PFSK-1 (cell line): ENCODE data around the gene TBXA2R.

Source experiments
- FOXP2 ChIP-seq: optimal IDR thresholded peaks from 2 replicates; pipeline ENCODE3; 2011; ENCODE audit warnings: borderline replicate concordance, control low read depth, inconsistent platforms; ENCODE audit not compliant: insufficient read depth; ENCODE audit errors: extremely low read length, extremely low read depth
- POLR2AphosphoS5 ChIP-seq: IDR thresholded peaks from 2 replicates; pipeline ENCODE4 v1.6.1; 2012; ENCODE audit warnings: low read depth, mild to moderate bottlenecking, control low read depth, low read length, moderate library complexity
- SIN3A ChIP-seq: IDR thresholded peaks from 2 replicates; pipeline ENCODE4 v1.6.1; 2012; ENCODE audit warnings: mild to moderate bottlenecking, low read length, moderate library complexity, borderline replicate concordance; ENCODE audit not compliant: insufficient read depth
- TAF1 ChIP-seq: IDR thresholded peaks from 2 replicates; pipeline ENCODE4 v1.6.1; 2012; ENCODE audit warnings: low read length, control low read depth, borderline replicate concordance; ENCODE audit not compliant: insufficient read depth
- TF ChIP-seq, protein P1 (sequence below), 2 experiments: IDR thresholded peaks; 2 replicates each; pipeline versions ENCODE4 v1.6.1 to v1.8.0; 2011 to 2012; ENCODE audit warnings: low read depth in 2 of 2, low read length in 2 of 2, control low read depth in 1 of 2, inconsistent platforms in 1 of 2, mild to moderate bottlenecking in 1 of 2, moderate library complexity in 1 of 2; ENCODE audit not compliant: insufficient read depth in 1 of 2

The TBXA2R gene

DNA sequence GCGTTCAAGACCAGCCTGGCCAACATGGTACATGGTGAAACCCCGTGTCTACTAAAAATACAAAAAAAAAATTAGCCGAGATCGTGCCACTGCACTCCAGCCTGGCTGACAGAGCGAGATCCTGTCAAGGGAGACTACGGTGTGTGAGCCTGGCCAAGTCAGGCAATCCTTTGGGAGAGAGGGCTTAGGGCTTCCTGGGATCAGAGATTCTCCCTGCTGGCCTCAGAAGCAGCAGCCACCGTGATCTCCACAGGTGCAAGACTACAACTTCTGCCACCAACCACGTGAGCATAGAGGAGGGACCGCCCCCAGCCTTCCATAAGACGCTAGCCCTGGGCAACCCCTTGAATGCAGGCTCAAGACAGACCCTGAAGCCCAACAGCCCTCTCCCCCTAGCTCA is 56.9 kb downstream of the TBXA2R start:
- TF ChIP-seq TAF1 (no peak), FOXP2 (no peak), POLR2AphosphoS5 (no peak)
- TF ChIP-seq, protein P1, sequence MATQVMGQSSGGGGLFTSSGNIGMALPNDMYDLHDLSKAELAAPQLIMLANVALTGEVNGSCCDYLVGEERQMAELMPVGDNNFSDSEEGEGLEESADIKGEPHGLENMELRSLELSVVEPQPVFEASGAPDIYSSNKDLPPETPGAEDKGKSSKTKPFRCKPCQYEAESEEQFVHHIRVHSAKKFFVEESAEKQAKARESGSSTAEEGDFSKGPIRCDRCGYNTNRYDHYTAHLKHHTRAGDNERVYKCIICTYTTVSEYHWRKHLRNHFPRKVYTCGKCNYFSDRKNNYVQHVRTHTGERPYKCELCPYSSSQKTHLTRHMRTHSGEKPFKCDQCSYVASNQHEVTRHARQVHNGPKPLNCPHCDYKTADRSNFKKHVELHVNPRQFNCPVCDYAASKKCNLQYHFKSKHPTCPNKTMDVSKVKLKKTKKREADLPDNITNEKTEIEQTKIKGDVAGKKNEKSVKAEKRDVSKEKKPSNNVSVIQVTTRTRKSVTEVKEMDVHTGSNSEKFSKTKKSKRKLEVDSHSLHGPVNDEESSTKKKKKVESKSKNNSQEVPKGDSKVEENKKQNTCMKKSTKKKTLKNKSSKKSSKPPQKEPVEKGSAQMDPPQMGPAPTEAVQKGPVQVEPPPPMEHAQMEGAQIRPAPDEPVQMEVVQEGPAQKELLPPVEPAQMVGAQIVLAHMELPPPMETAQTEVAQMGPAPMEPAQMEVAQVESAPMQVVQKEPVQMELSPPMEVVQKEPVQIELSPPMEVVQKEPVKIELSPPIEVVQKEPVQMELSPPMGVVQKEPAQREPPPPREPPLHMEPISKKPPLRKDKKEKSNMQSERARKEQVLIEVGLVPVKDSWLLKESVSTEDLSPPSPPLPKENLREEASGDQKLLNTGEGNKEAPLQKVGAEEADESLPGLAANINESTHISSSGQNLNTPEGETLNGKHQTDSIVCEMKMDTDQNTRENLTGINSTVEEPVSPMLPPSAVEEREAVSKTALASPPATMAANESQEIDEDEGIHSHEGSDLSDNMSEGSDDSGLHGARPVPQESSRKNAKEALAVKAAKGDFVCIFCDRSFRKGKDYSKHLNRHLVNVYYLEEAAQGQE (IDR thresholded peaks at IDR 0.05; ENCODE audit: insufficient read depth in 1 of 2, low read depth in 2 of 2, low read length in 2 of 2) = no peak

DNA sequence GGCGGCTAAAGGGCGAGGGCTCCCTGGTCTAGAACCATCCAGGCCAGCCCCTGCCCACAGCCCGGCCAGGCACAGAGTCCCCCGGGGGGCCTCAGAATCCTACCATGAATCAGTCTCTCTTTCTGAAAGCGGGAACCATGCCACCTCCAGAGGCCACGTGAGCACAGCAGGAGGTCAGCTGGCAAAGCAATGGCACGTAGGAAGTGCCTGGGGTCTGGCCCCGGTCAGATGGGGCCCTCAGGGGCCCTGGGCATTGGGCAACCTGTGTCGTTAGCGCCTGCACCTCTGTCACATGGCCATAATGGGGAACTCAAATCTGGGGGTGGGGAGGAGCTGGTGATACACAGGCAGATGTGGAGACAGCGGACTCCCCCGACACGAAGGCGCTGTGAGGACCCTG is 58.1 kb downstream of the TBXA2R start:
- TF ChIP-seq SIN3A = no peak
- no peak for TF ChIP-seq TAF1
- no peak for TF ChIP-seq FOXP2
- TF ChIP-seq POLR2AphosphoS5 = no peak
- TF ChIP-seq, protein P1 (IDR thresholded peaks at IDR 0.05; ENCODE audit: insufficient read depth in 1 of 2, low read depth in 2 of 2, low read length in 2 of 2) = no peak

DNA sequence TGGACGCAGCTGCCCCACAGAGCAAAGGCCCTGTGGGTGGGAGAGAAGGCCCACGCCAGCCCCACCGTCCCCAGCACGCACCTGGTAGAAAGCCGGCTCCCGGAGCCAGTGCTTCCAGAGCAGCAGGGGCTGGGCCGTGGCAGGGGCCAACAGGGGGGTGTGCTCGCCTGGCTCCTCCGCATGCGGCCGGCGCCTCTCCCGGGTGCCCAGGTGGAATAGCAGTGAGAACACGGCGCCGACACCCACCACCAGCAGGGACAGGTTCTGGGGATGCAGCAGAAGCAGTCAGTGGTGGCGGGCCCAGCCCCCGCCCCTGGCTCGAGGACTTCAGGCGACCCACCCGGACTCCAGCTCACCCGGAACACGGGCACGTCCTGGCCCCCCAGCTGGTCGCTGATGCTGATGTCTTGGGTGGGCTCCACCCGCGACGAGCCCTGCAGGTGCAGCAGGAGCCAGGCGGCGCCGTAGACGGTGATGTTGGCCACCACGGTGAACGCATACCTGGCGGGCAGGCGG is 58.9 kb downstream of the TBXA2R start:
- TF ChIP-seq TAF1 = no peak
- TF ChIP-seq POLR2AphosphoS5 = no peak
- TF ChIP-seq, protein P1 (IDR thresholded peaks at IDR 0.05; ENCODE audit: insufficient read depth in 1 of 2, low read depth in 2 of 2, low read length in 2 of 2) = no peak
- TF ChIP-seq FOXP2 = no peak
- no peak for TF ChIP-seq SIN3A

GRCh38 chr19:3547301-3547731 is 59.4 kb downstream of the TBXA2R start:
- peak; percentile 34 for TF ChIP-seq FOXP2
- TF ChIP-seq, protein P1 (IDR thresholded peaks at IDR 0.05; ENCODE audit: insufficient read depth in 1 of 2, low read depth in 2 of 2, low read length in 2 of 2) = no peak

DNA sequence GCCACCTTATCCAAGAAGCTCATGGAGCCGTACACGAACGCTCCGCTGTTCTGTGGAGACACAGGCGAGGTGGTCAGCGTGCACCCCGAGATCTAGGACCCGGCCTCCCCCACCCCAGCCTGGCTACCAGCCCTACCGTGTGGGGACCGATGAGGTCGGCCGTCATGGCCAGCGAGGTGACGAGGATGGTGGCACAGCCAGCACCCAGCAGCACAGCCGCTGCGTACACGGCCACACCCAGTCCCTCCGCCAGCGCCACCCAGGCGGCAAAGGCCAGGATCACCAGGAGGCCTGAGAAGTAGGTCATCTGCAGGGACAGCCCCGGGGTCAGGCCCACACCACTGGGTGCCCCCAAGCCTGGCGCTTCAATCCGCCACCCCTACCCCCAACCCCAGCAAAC is 60.6 kb downstream of the TBXA2R start:
- TF ChIP-seq POLR2AphosphoS5 = no peak
- TF ChIP-seq TAF1 = no peak

DNA sequence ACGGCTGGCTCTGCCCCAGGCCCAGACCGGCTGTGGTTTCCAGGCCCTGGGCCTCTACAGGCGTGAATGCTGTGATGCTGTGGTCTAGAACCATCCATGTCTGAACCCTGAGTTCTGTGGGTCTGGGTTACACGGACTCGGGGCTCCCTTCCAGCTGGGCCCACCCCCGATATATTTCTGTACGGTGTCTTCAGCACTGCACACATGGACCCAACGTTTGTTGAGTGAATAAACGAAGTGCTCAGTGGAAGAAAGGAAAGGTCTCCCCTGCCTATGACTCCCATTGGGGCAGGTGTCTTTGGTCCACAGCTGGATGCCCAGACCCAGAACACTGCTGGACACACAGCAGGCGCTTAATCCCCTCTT is 61.0 kb downstream of the TBXA2R start:
- TF ChIP-seq, protein P1 (IDR thresholded peaks at IDR 0.05; ENCODE audit: insufficient read depth in 1 of 2, low read depth in 2 of 2, low read length in 2 of 2) = 0 out of 4 replicates have a peak, but pooled peaks of 1 of the 2 experiments have one; percentile 15
- no peak for TF ChIP-seq SIN3A
- TF ChIP-seq FOXP2 = no peak
- TF ChIP-seq POLR2AphosphoS5 = no peak; the same call in 1 of the 2 replicates
